OCI-LY7 (cell line): Measurements from ENCODE around the gene C19orf67.

Experiments used
- EZH2phosphoT487 ChIP-seq: fragments of 200-600 bp; sonication (generic); IDR thresholded peaks from 2 replicates; pipeline ENCODE4 v1.6.1; 2018; ENCODE audit warnings: low read depth, borderline replicate concordance, mild to moderate bottlenecking, mixed run types, antibody characterized with exemption, low read length, moderate library complexity, mixed read lengths
- TF ChIP-seq, protein P1 (sequence below): fragments of 200-600 bp; sonication (generic); conservative IDR thresholded peaks from 2 replicates; pipeline ENCODE4 v1.5.1; 2014; ENCODE audit warnings: mild to moderate bottlenecking, antibody characterized with exemption, low read length, moderate library complexity, mixed read lengths

DNA sequence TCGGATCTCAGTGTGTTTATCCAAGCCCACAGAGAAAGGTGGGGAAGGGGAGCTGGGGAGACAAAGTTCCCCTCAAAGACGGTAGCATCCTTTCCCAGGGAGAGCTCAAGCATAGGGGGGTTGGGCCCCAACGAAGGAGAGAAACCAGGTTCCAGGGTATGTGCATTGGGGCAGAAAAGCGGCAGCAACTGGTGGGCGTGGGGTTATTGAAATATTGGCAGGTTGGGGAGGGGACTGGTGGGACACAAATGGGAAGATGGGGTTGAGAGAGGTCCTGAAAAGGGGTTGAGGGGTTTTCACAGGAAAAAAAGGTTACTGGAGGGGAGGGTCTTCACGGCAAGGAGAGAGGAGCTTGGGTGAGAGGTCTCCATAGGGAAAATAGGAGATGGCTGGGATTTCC lies 49.8 kb upstream of the C19orf67 start:
- TF ChIP-seq, protein P1, sequence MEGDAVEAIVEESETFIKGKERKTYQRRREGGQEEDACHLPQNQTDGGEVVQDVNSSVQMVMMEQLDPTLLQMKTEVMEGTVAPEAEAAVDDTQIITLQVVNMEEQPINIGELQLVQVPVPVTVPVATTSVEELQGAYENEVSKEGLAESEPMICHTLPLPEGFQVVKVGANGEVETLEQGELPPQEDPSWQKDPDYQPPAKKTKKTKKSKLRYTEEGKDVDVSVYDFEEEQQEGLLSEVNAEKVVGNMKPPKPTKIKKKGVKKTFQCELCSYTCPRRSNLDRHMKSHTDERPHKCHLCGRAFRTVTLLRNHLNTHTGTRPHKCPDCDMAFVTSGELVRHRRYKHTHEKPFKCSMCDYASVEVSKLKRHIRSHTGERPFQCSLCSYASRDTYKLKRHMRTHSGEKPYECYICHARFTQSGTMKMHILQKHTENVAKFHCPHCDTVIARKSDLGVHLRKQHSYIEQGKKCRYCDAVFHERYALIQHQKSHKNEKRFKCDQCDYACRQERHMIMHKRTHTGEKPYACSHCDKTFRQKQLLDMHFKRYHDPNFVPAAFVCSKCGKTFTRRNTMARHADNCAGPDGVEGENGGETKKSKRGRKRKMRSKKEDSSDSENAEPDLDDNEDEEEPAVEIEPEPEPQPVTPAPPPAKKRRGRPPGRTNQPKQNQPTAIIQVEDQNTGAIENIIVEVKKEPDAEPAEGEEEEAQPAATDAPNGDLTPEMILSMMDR, result no peak
- no peak for TF ChIP-seq EZH2phosphoT487
